Spleen (tissue), 11 donors: ENCODE measurements around the gene ABCA4. TPM values are rescaled to one million over a fixed set of nuclear protein-coding genes. Genes with fewer than 3 reads are reported as not detected.

Source experiments
- DNase-seq: peaks from one replicate; pipeline ENCODE4 v3.0.0-alpha.2; 2020
- H3K27ac ChIP-seq, 8 donors: fragments of 200-600 bp; sonication (generic) in 7 of 8; 1 replicate in 4 of 8; 2 replicates in 4 of 8; pipeline versions ENCODE4 v1.5.0 to v1.8.0; 2016 to 2021; ENCODE audit warnings: inconsistent platforms in 4 of 8, mild to moderate bottlenecking in 4 of 8, moderate library complexity in 1 of 8
- H3K27me3 ChIP-seq, 7 donors: fragments of 200-600 bp; sonication (generic) in 6 of 7; replicated peaks in 1 of 7; 1 replicate in 4 of 7; 2 replicates in 3 of 7; pipeline versions ENCODE4 v1.5.0 to v1.8.0; 2016 to 2021; ENCODE audit warnings: inconsistent platforms in 3 of 7, mild to moderate bottlenecking in 1 of 7
- H3K36me3 ChIP-seq, 6 donors: fragments of 200-600 bp; sonication (generic) in 5 of 6; 1 replicate in 4 of 6; 2 replicates in 2 of 6; pipeline versions ENCODE4 v1.5.0 to v1.8.0; 2016 to 2021; ENCODE audit warnings: inconsistent platforms in 2 of 6
- H3K4me1 ChIP-seq, 6 donors: fragments of 200-600 bp; sonication (generic) in 5 of 6; 1 replicate in 3 of 6; 2 replicates in 3 of 6; pipeline versions ENCODE4 v1.5.0 to v1.8.0; 2016 to 2021; ENCODE audit warnings: inconsistent platforms in 3 of 6
- H3K4me3 ChIP-seq, 8 donors: fragments of 200-600 bp; sonication (generic) in 7 of 8; 1 replicate in 4 of 8; 2 replicates in 4 of 8; pipeline versions ENCODE4 v1.5.0 to v1.8.0; 2016 to 2021; ENCODE audit warnings: inconsistent platforms in 4 of 8, mild to moderate bottlenecking in 4 of 8, moderate library complexity in 2 of 8
- H3K9me3 ChIP-seq, 8 donors: fragments of 200-600 bp; sonication (generic) in 7 of 8; 1 replicate in 4 of 8; 2 replicates in 4 of 8; pipeline versions ENCODE4 v1.5.0 to v1.8.0; 2016 to 2021; ENCODE audit warnings: inconsistent platforms in 4 of 8
- CTCF ChIP-seq, 11 experiments: fragments of 200-600 bp in 7 of 11; fragments of 450-650 bp in 4 of 11; sonication (generic) in 4 of 11; IDR thresholded peaks in 8 of 11; conservative IDR thresholded peaks in 3 of 11; 1 replicate in 7 of 11; 2 replicates in 4 of 11; pipeline versions ENCODE4 v1.4.0 to v1.8.0; 2016 to 2021; ENCODE audit warnings: antibody characterized with exemption in 11 of 11, inconsistent platforms in 4 of 11, mild to moderate bottlenecking in 1 of 11
- POLR2A ChIP-seq, 3 donors: fragments of 450-650 bp; IDR thresholded peaks; one replicate each; pipeline ENCODE4 v1.5.1; 2017; ENCODE audit warnings: antibody characterized with exemption in 3 of 3, mild to moderate bottlenecking in 1 of 3
- POLR2AphosphoS5 ChIP-seq, 3 donors: sonication (generic); formaldehyde crosslinking; IDR thresholded peaks; one replicate each; pipeline ENCODE4 v1.5.1; 2017; ENCODE audit warnings: antibody characterized with exemption in 3 of 3
- WGBS, 5 donors: extraction: QIAGEN DNeasy Blood & Tissue Kit in 3 of 5; methylation state at CpG; one replicate each; pipeline versions ENCODE4 v1.1.5 to v1.1.7; 2013 to 2018; 5-methylcytosine and 5-hydroxymethylcytosine counted together
- intact Hi-C: fragments of 100-400 bp; cut with DNase I; formaldehyde crosslinking; loops from one replicate; pipeline ENCODE4 v1.15.0; 2023; ENCODE audit warnings: low total_unique reads
- polyA plus RNA-seq, 3 donors: library from polyadenylated mRNA; stranded (reverse); fragments of 200-250 nt; gene quantifications; one replicate each; pipeline ENCODE4 v1.2.1, GENCODE V29; 2013
- total RNA-seq, 7 donors: library from RNA; depleted of rRNA in 3 of 7; stranded (reverse); fragments of >200 nt in 3 of 7; fragmentation: NEBNext Ultra II Directional in 4 of 7; extraction: Animal tissue kit (Norgen Biotek cat#: 25700) in 4 of 7; gene quantifications; one replicate each; pipeline versions ENCODE4 v1.1.0 to v1.2.1, GENCODE V29; 2016 to 2021
- donor health status: healthy with polysubstance abuse.
- donor health status: DM: no; HTN: no; CAD: no; lungs with moderate emphysema.
- donor health status: DM: no; HTN: no; CAD: no.
- donor health status: Bipolar disorder and iron deficiency.
- donor health status: healthy.
- donor health status: DM: no; HTN: no; CAD: no.
- donor health status: DM: yes; HTN: yes; CAD: no.

Gene ABCA4
- total and polyA plus RNA-seq, 10 donors: 0.04 to 0.64 (median 0.24) TPM

- Histone ChIP-seq H3K4me3 (no peak overlapping the region), H3K27ac (peak overlapping the region in 1 of 8 donors; percentile 12), H3K9me3 (no peaks in the 10 kb centered on the region), H3K4me1 (peaks cover 0 to 21% (median 4%) of the 10 kb centered on the region in 6 donors), H3K27me3 (peaks cover 0 to 14% (median 0%) of the 10 kb centered on the region in 7 donors), H3K36me3 (no peaks in the 10 kb centered on the region)
- 72 to 88% (median 86%) methylated on average over 10 of the region's 10 CpGs for WGBS, 5 donors
- TF ChIP-seq CTCF (IDR thresholded peaks at IDR 0.05 in 8 of 11, conservative IDR thresholded peaks at IDR 0.05 in 3 of 11): no peak
- TF ChIP-seq POLR2A (IDR thresholded peaks at IDR 0.05): no peak
- TF ChIP-seq POLR2AphosphoS5 (IDR thresholded peaks at IDR 0.05): no peak
- no peak for DNase-seq
- intact Hi-C loops: no loop called here
Measured at GRCh38 chr1:94020764-94021579, 100.0 kb downstream of the ABCA4 start.

GRCh38 chr1:94019327-94019726 is 101.6 kb downstream of the ABCA4 start:
- intact Hi-C loops: no loop called here
- no peaks in the 10 kb centered on the region for H3K36me3 ChIP-seq

GRCh38 chr1:94017155-94017829 is 103.7 kb downstream of the ABCA4 start:
- no peak for DNase-seq
- 30 to 48% (median 34%) methylated on average over 6 of the region's 6 CpGs for WGBS, 5 donors
- TF ChIP-seq POLR2A (IDR thresholded peaks at IDR 0.05): no peak
- TF ChIP-seq POLR2AphosphoS5 (IDR thresholded peaks at IDR 0.05): peak in 1 of 3 donors; percentile 11
- H3K9me3 ChIP-seq: no peaks in the 10 kb centered on the region
- peak overlapping the region in 3 of 8 donors; percentile 4 to 42 (median 30) for H3K27ac ChIP-seq
- no peak overlapping the region for H3K4me3 ChIP-seq
- no peaks in the 10 kb centered on the region for H3K27me3 ChIP-seq
- intact Hi-C loops: no loop called here
- no peaks in the 10 kb centered on the region for H3K36me3 ChIP-seq
- H3K4me1 ChIP-seq: peaks cover 0 to 16% (median 2%) of the 10 kb centered on the region in 6 donors

More at GRCh38 chr1:94019327-94019726, 101.6 kb downstream of the ABCA4 start:
- TF ChIP-seq POLR2A (IDR thresholded peaks at IDR 0.05) (no peak), CTCF (IDR thresholded peaks at IDR 0.05 in 8 of 11, conservative IDR thresholded peaks at IDR 0.05 in 3 of 11) (no peak), POLR2AphosphoS5 (IDR thresholded peaks at IDR 0.05) (no peak)
- Histone ChIP-seq H3K27me3 (no peaks in the 10 kb centered on the region), H3K9me3 (no peaks in the 10 kb centered on the region), H3K4me1 (peaks cover 0 to 16% (median 2%) of the 10 kb centered on the region in 6 donors), H3K27ac (no peak overlapping the region), H3K4me3 (no peak overlapping the region)
- no peak for DNase-seq
- 82 to 95% (median 86%) methylated on average over 8 to 9 of the region's 9 CpGs for WGBS, 5 donors

- 55 to 100% (median 90%) methylated on average over 1 to 3 of the region's 3 CpGs for WGBS, 5 donors
- intact Hi-C loops: no loop called here
- DNase-seq: no peak
- TF ChIP-seq POLR2AphosphoS5 (IDR thresholded peaks at IDR 0.05): no peak
- TF ChIP-seq POLR2A (IDR thresholded peaks at IDR 0.05): no peak
- TF ChIP-seq CTCF (IDR thresholded peaks at IDR 0.05 in 8 of 11, conservative IDR thresholded peaks at IDR 0.05 in 3 of 11): no peak
- H3K36me3 ChIP-seq: no peaks in the 10 kb centered on the region
- H3K4me1 ChIP-seq: peaks cover 0 to 4% (median 1%) of the 10 kb centered on the region in 6 donors
- no peaks in the 10 kb centered on the region for H3K27me3 ChIP-seq
- no peak overlapping the region for H3K4me3 ChIP-seq
- no peaks in the 10 kb centered on the region for H3K9me3 ChIP-seq
- no peak overlapping the region for H3K27ac ChIP-seq
Measured at GRCh38 chr1:94015489-94015817, 105.5 kb downstream of the ABCA4 start.
